HepG2 (cell line): ENCODE data around the gene DNAJC2. TPM values are rescaled to one million over a fixed set of nuclear protein-coding genes. Genes with fewer than 3 reads are reported as not detected.
A peak's percentile ranks its signal among the peaks of the same experiment; 100 is the strongest.

Experiments used
- ATF7 ChIP-seq, 2 experiments: fragments of 450-650 bp in 1 of 2; sonication (generic) in 1 of 2; formaldehyde crosslinking in 1 of 2; IDR thresholded peaks; 2 replicates each; pipeline versions ENCODE4 v1.4.0 to v1.6.1; 2016 to 2020; ENCODE audit warnings: antibody characterized with exemption in 1 of 2, mild to moderate bottlenecking in 1 of 2, missing genetic modification reagents in 1 of 2
- CBX5 ChIP-seq: sonication (generic); formaldehyde crosslinking; IDR thresholded peaks from 2 replicates; pipeline ENCODE4 v1.4.0; 2020; ENCODE audit warnings: missing genetic modification reagents, borderline replicate concordance
- FOXC1 ChIP-seq: sonication (generic); formaldehyde crosslinking; IDR thresholded peaks from 2 replicates; pipeline ENCODE4 v1.8.0; 2022; ENCODE audit warnings: mild to moderate bottlenecking, missing genetic modification reagents, borderline replicate concordance
- GATA4 ChIP-seq: sonication (generic); IDR thresholded peaks from 2 replicates; pipeline ENCODE4 v1.6.1; 2016; ENCODE audit warnings: antibody characterized with exemption, low read depth, borderline replicate concordance
- KLF16 ChIP-seq, 2 experiments: sonication (generic) in 1 of 2; formaldehyde crosslinking in 1 of 2; IDR thresholded peaks; 2 replicates each; pipeline versions ENCODE4 v1.6.1 to v1.8.0; 2016 to 2023; ENCODE audit warnings: missing genetic modification reagents in 2 of 2, missing compliant biosample characterization in 1 of 2
- KMT2A ChIP-seq: sonication (generic); formaldehyde crosslinking; IDR thresholded peaks from 2 replicates; pipeline ENCODE4 v1.4.0; 2020; ENCODE audit warnings: missing genetic modification reagents
- MYC ChIP-seq: sonication (generic); formaldehyde crosslinking; IDR thresholded peaks from 2 replicates; pipeline ENCODE4 v1.9.0; 2021; ENCODE audit warnings: missing genetic modification reagents, borderline replicate concordance
- NFKBIZ ChIP-seq: IDR thresholded peaks from 2 replicates; pipeline ENCODE4 v1.6.1; 2018; ENCODE audit warnings: missing genetic modification reagents, missing compliant biosample characterization
- PAX8 ChIP-seq: sonication (generic); formaldehyde crosslinking; IDR thresholded peaks from 2 replicates; pipeline ENCODE4 v1.8.0; 2022; ENCODE audit warnings: mild to moderate bottlenecking, missing genetic modification reagents, borderline replicate concordance
- RBFOX2 ChIP-seq: fragments of 200-400 bp; formaldehyde crosslinking; IDR thresholded peaks from 2 replicates; pipeline ENCODE4 v1.6.1; 2017; ENCODE audit warnings: low read depth, mild to moderate bottlenecking, low read length
- RFX5 ChIP-seq: IDR thresholded peaks from 2 replicates; pipeline ENCODE4 v1.6.1; 2011; ENCODE audit warnings: low read depth, low read length, improper control_type of control experiment
- RORA ChIP-seq: sonication (generic); formaldehyde crosslinking; IDR thresholded peaks from 2 replicates; pipeline ENCODE4 v1.5.0; 2020; ENCODE audit warnings: mild to moderate bottlenecking, missing genetic modification reagents, moderate library complexity
- SAFB2 ChIP-seq: sonication (generic); formaldehyde crosslinking; IDR thresholded peaks from 2 replicates; pipeline ENCODE4 v1.5.1; 2020; ENCODE audit warnings: missing genetic modification reagents, low read depth, mild to moderate bottlenecking, borderline replicate concordance
- SRSF9 ChIP-seq: fragments of 200-400 bp; formaldehyde crosslinking; IDR thresholded peaks from 2 replicates; pipeline ENCODE4 v1.6.1; 2018; ENCODE audit warnings: borderline replicate concordance, mild to moderate bottlenecking, low read depth, low read length; ENCODE audit not compliant: insufficient read depth, poor library complexity, severe bottlenecking
- U2AF2 ChIP-seq: fragments of 200-400 bp; formaldehyde crosslinking; IDR thresholded peaks from 2 replicates; pipeline ENCODE4 v1.6.1; 2017; ENCODE audit warnings: low read depth, mild to moderate bottlenecking, low read length
- ZC3H13 ChIP-seq: sonication (generic); formaldehyde crosslinking; IDR thresholded peaks from 2 replicates; pipeline ENCODE4 v1.8.1; 2023; ENCODE audit warnings: mild to moderate bottlenecking, missing genetic modification reagents, moderate library complexity
- ZMAT3 ChIP-seq: sonication (generic); formaldehyde crosslinking; conservative IDR thresholded peaks from 2 replicates; pipeline ENCODE4 v1.7.0; 2021; ENCODE audit warnings: missing genetic modification reagents
- ZMYM4 ChIP-seq: sonication (generic); formaldehyde crosslinking; IDR thresholded peaks from 2 replicates; pipeline ENCODE4 v1.8.1; 2023; ENCODE audit warnings: mild to moderate bottlenecking, missing genetic modification reagents
- ZNF335 ChIP-seq: sonication (generic); formaldehyde crosslinking; IDR thresholded peaks from 2 replicates; pipeline ENCODE4 v1.4.0; 2020; ENCODE audit warnings: missing genetic modification reagents
- ZNF367 ChIP-seq: sonication (generic); formaldehyde crosslinking; IDR thresholded peaks from 2 replicates; pipeline ENCODE4 v1.4.0; 2020; ENCODE audit warnings: missing genetic modification reagents, borderline replicate concordance
- ZNF543 ChIP-seq: sonication (generic); formaldehyde crosslinking; IDR thresholded peaks from 2 replicates; pipeline ENCODE4 v1.4.0; 2020; ENCODE audit warnings: mild to moderate bottlenecking, missing genetic modification reagents
- ZNF563 ChIP-seq: sonication (generic); formaldehyde crosslinking; IDR thresholded peaks from 2 replicates; pipeline ENCODE4 v1.8.0; 2022; ENCODE audit warnings: mild to moderate bottlenecking, moderate library complexity, missing genetic modification reagents
- ZNF577 ChIP-seq: sonication (generic); formaldehyde crosslinking; IDR thresholded peaks from 2 replicates; pipeline ENCODE4 v1.4.0; 2020; ENCODE audit warnings: mild to moderate bottlenecking, low read depth, missing genetic modification reagents, borderline replicate concordance
- ZNF580 ChIP-seq: IDR thresholded peaks from 2 replicates; pipeline ENCODE4 v1.6.1; 2016; ENCODE audit warnings: low read depth, borderline replicate concordance
- ZNF749 ChIP-seq: sonication (generic); formaldehyde crosslinking; IDR thresholded peaks from 2 replicates; pipeline ENCODE4 v1.8.0; 2022; ENCODE audit warnings: mild to moderate bottlenecking, missing genetic modification reagents, moderate library complexity, borderline replicate concordance
- polyA plus RNA-seq, 8 experiments: library from polyadenylated mRNA; depleted of rRNA in 3 of 8; stranded (reverse) in 7 of 8; unstranded in 1 of 8; fragments of >200 nt; fragmentation: Illumina TruSeq in 4 of 8; extraction: Trizol in 4 of 8; gene quantifications; 2 replicates each; pipeline versions ENCODE4 v1.2.1 to v1.2.3, GENCODE V29; 2011 to 2016; ENCODE audit warnings: low read depth in 4 of 8, missing spikeins in 1 of 8, mixed read lengths in 1 of 8; ENCODE audit not compliant: insufficient read depth in 1 of 8
- total RNA-seq, 5 experiments: library from RNA; depleted of rRNA; stranded (reverse); fragments of >200 nt; fragmentation: Illumina TruSeq; extraction: Trizol; gene quantifications; 2 replicates each; pipeline ENCODE4 v1.2.3, GENCODE V29; 2016; ENCODE audit warnings: low read depth in 1 of 5
- TF ChIP-seq, protein P1 (sequence below): IDR thresholded peaks from 2 replicates; pipeline ENCODE4 v1.6.1; 2012; ENCODE audit warnings: inconsistent platforms
- TF ChIP-seq, protein P2 (sequence below): fragments of 450-650 bp; IDR thresholded peaks from 2 replicates; pipeline ENCODE4 v1.6.1; 2016

The DNAJC2 gene
- total and polyA plus RNA-seq, 2 of the 13 experiments (the other 11 are each of a cell fraction or from before 2014, with no cell fraction given): 19.6 to 42.0 TPM

- TF ChIP-seq PAX8 (CRISPR knock-in tag) (no peak), KLF16 (CRISPR knock-in tag; IDR thresholded peaks at IDR 0.05) (peak in 1 of 2 experiments; percentile 76; a peak in 1 of 4 replicates), RFX5 (no peak), CBX5 (CRISPR knock-in tag) (peak; percentile 71; the same call in 1 of the 2 replicates), SRSF9 (no peak), ZNF367 (no peak), ATF7 (IDR thresholded peaks at IDR 0.05) (no peak), ATF7 (CRISPR knock-in tag; IDR thresholded peaks at IDR 0.05) (no peak), U2AF2 (no peak), ZC3H13 (CRISPR knock-in tag) (no peak), ZNF577 (CRISPR knock-in tag) (no peak), FOXC1 (CRISPR knock-in tag) (peak; percentile 71; the same call in 1 of the 2 replicates), ZNF335 (CRISPR knock-in tag) (peak; percentile 68; the same call in 1 of the 2 replicates), RBFOX2 (peak; percentile 64), KMT2A (CRISPR knock-in tag) (peak; percentile 98), ZMYM4 (CRISPR knock-in tag) (peak; percentile 60), ZNF563 (CRISPR knock-in tag) (peak; percentile 59; the same call in 1 of the 2 replicates), MYC (0 out of 2 replicates have a peak, but pooled peaks have one; percentile 59), GATA4 (no peak), SAFB2 (no peak), ZNF749 (CRISPR knock-in tag) (no peak), ZNF543 (CRISPR knock-in tag) (no peak), ZNF580 (CRISPR knock-in tag) (peak; percentile 33; the same call in 1 of the 2 replicates), NFKBIZ (CRISPR knock-in tag) (0 out of 2 replicates have a peak, but pooled peaks have one; percentile 15), ZMAT3 (no peak), RORA (CRISPR knock-in tag) (no peak)
- TF ChIP-seq, protein P1, sequence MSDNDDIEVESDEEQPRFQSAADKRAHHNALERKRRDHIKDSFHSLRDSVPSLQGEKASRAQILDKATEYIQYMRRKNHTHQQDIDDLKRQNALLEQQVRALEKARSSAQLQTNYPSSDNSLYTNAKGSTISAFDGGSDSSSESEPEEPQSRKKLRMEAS: peak; percentile 65
- TF ChIP-seq, protein P2, sequence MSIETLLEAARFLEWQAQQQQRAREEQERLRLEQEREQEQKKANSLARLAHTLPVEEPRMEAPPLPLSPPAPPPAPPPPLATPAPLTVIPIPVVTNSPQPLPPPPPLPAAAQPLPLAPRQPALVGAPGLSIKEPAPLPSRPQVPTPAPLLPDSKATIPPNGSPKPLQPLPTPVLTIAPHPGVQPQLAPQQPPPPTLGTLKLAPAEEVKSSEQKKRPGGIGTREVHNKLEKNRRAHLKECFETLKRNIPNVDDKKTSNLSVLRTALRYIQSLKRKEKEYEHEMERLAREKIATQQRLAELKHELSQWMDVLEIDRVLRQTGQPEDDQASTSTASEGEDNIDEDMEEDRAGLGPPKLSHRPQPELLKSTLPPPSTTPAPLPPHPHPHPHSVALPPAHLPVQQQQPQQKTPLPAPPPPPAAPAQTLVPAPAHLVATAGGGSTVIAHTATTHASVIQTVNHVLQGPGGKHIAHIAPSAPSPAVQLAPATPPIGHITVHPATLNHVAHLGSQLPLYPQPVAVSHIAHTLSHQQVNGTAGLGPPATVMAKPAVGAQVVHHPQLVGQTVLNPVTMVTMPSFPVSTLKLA: no peak
Measured at GRCh38 chr7:103347507-103348267, 3.1 kb upstream of the DNAJC2 start, which contains the start of gene PSMC2 (continued).
